HepG2 (cell line): ENCODE measurements around the gene MBTD1. TPM values are rescaled to one million over a fixed set of nuclear protein-coding genes. Genes with fewer than 3 reads are reported as not detected.

Source experiments
- ATAC-seq: fragments of 200-7000 bp; cut with Tn5 transposase; 3 replicates; pipeline ENCODE4 v1.9.1; 2020; ENCODE audit warnings: mild to moderate bottlenecking, moderate library complexity
- BruUV-seq: library from RNA; stranded (reverse); fragments of 400-500 nt; replicated peaks from 2 replicates; lab custom pipeline; 2021; lab: Mats Ljungman, UMichigan
- CTCF ChIA-PET: fragments of 300-600 bp; formaldehyde crosslinking; extraction: SDS; loops from one replicate; lab custom pipeline; 2021; ENCODE audit warnings: low total read pairs, inconsistent platforms, low intra/inter-chr PET ratio; lab: Yijun Ruan, JAX
- POLR2A ChIA-PET: fragments of 350-600 bp; sonication (Branson Sonifier 250); formaldehyde crosslinking; loops from one replicate; lab custom pipeline; 2020; ENCODE audit warnings: antibody characterized with exemption, inconsistent platforms; lab: Yijun Ruan, JAX
- DNase-seq: peaks from one replicate; pipeline ENCODE4 v3.0.0-alpha.2; 2015; ENCODE audit warnings: low spot score
- FAIRE-seq: peaks from 3 replicates; lab custom pipeline; 2011; peaks lifted over from hg19 to GRCh38; lab: Jason Lieb, UNC
- H2AFZ ChIP-seq: one replicate; pipeline ENCODE4 v1.6.1; 2011; ENCODE audit warnings: low read length, inconsistent platforms
- H3K27ac ChIP-seq: fragments of 300-600 bp; 3 replicates; pipeline ENCODE4 v1.8.0; 2011; ENCODE audit warnings: mixed run types, mild to moderate bottlenecking, mixed read lengths, low read length, inconsistent platforms; ENCODE audit not compliant: insufficient read depth; ENCODE audit errors: extremely low read length
- H3K27me3 ChIP-seq, 2 experiments: fragments of 200-600 bp in 1 of 2; 2 replicates in 1 of 2; 3 replicates in 1 of 2; pipeline versions ENCODE4 v1.6.0 to v1.8.0; 2011; ENCODE audit warnings: low read length in 2 of 2, mild to moderate bottlenecking in 2 of 2, moderate library complexity in 2 of 2, inconsistent platforms in 1 of 2; ENCODE audit not compliant: insufficient read depth in 2 of 2, control insufficient read depth in 1 of 2
- H3K36me3 ChIP-seq, 2 experiments: fragments of 200-600 bp in 1 of 2; replicated peaks in 1 of 2; 2 replicates in 1 of 2; 3 replicates in 1 of 2; pipeline versions ENCODE4 v1.5.1 to v1.8.0; 2011; ENCODE audit warnings: low read length in 2 of 2, inconsistent platforms in 1 of 2; ENCODE audit not compliant: insufficient read depth in 2 of 2, control insufficient read depth in 1 of 2
- H3K4me1 ChIP-seq: 2 replicates; pipeline ENCODE4 v1.5.1; 2012; ENCODE audit warnings: low read length, inconsistent platforms; ENCODE audit not compliant: insufficient read depth
- H3K4me2 ChIP-seq: 2 replicates; pipeline ENCODE4 v1.6.0; 2011; ENCODE audit warnings: low read depth, low read length, inconsistent platforms
- H3K4me3 ChIP-seq, 3 experiments: fragments of 200-600 bp in 1 of 3; sonication (generic), shearing (Covaris generic) in 1 of 3; replicated peaks in 1 of 3; 2 replicates each; pipeline ENCODE4 v1.5.1; 2011 to 2016; ENCODE audit warnings: low read length in 3 of 3, inconsistent platforms in 2 of 3, low read depth in 2 of 3, mild to moderate bottlenecking in 2 of 3, control low read depth in 1 of 3, mixed read lengths in 1 of 3; ENCODE audit not compliant: insufficient read depth in 1 of 3
- H3K79me2 ChIP-seq: one replicate; pipeline ENCODE4 v1.6.1; 2011; ENCODE audit warnings: low read length, inconsistent platforms; ENCODE audit not compliant: insufficient read depth
- H3K9ac ChIP-seq: 2 replicates; pipeline ENCODE4 v1.6.0; 2011; ENCODE audit warnings: mild to moderate bottlenecking, low read depth, low read length, inconsistent platforms; ENCODE audit not compliant: insufficient read depth
- H3K9me3 ChIP-seq: 2 replicates; pipeline ENCODE4 v1.5.1; 2012; ENCODE audit warnings: mild to moderate bottlenecking, low read length
- H4K20me1 ChIP-seq: 2 replicates; pipeline ENCODE4 v1.6.0; 2011; ENCODE audit warnings: inconsistent platforms, mild to moderate bottlenecking, low read length, moderate library complexity; ENCODE audit not compliant: insufficient read depth
- ASH2L ChIP-seq: fragments of 300-600, 200-600 bp; sonication (generic); IDR thresholded peaks from 2 replicates; pipeline ENCODE4 v1.7.0; 2017; ENCODE audit warnings: low read depth, mild to moderate bottlenecking, moderate library complexity, mixed read lengths, low read length; ENCODE audit not compliant: insufficient read length
- CBX2 ChIP-seq, 2 experiments: fragments of 200-600 bp in 1 of 2; sonication (generic); formaldehyde crosslinking in 1 of 2; IDR thresholded peaks; 2 replicates each; pipeline versions ENCODE4 v1.7.0 to v1.8.1; 2018 to 2022; ENCODE audit warnings: low read depth in 2 of 2, low read length in 1 of 2, mild to moderate bottlenecking in 1 of 2, missing genetic modification reagents in 1 of 2
- KAT7 ChIP-seq: IDR thresholded peaks from 2 replicates; pipeline ENCODE4 v1.6.1; 2018; ENCODE audit warnings: borderline replicate concordance, missing compliant biosample characterization
- NR2F1 ChIP-seq, 2 experiments: fragments of 450-650 bp in 1 of 2; formaldehyde crosslinking in 1 of 2; IDR thresholded peaks; 2 replicates each; pipeline versions ENCODE4 v1.5.0 to v1.6.1; 2016 to 2020; ENCODE audit warnings: mild to moderate bottlenecking in 1 of 2, missing compliant biosample characterization in 1 of 2, missing genetic modification reagents in 1 of 2, moderate library complexity in 1 of 2
- NR2F6 ChIP-seq, 2 experiments: IDR thresholded peaks; 2 replicates each; pipeline ENCODE4 v1.6.1; 2016; ENCODE audit warnings: antibody characterized with exemption in 1 of 2, mild to moderate bottlenecking in 1 of 2
- RELA ChIP-seq: sonication (generic); formaldehyde crosslinking; IDR thresholded peaks from 2 replicates; pipeline ENCODE4 v1.4.0; 2020; ENCODE audit warnings: missing genetic modification reagents
- ZBTB26 ChIP-seq: IDR thresholded peaks from 2 replicates; pipeline ENCODE4 v1.6.1; 2016; ENCODE audit warnings: missing compliant biosample characterization, missing genetic modification reagents, borderline replicate concordance
- ZNF709 ChIP-seq: sonication (generic); formaldehyde crosslinking; IDR thresholded peaks from 2 replicates; pipeline ENCODE4 v1.5.0; 2020; ENCODE audit warnings: mild to moderate bottlenecking, missing genetic modification reagents
- in situ Hi-C: cut with HindIII; loops from 2 replicates; pipeline ENCODE4 v1.10.0; 2017; ENCODE audit warnings: low pct_unique_long_range_greater_than_20kb; ENCODE audit not compliant: extremely low pct_ligation_motif_present
- intact Hi-C: fragments of 100-400 bp; cut with micrococcal nuclease; formaldehyde crosslinking; loops from one replicate; pipeline ENCODE4 v1.10.0; 2022; ENCODE audit not compliant: unreplicated experiment
- polyA plus RNA-seq, 8 experiments: library from polyadenylated mRNA; depleted of rRNA in 3 of 8; stranded (reverse) in 7 of 8; unstranded in 1 of 8; fragments of >200 nt; fragmentation: Illumina TruSeq in 4 of 8; extraction: Trizol in 4 of 8; gene quantifications; 2 replicates each; pipeline versions ENCODE4 v1.2.1 to v1.2.3, GENCODE V29; 2011 to 2016; ENCODE audit warnings: low read depth in 4 of 8, missing spikeins in 1 of 8, mixed read lengths in 1 of 8; ENCODE audit not compliant: insufficient read depth in 1 of 8
- total RNA-seq, 5 experiments: library from RNA; depleted of rRNA; stranded (reverse); fragments of >200 nt; fragmentation: Illumina TruSeq; extraction: Trizol; gene quantifications; 2 replicates each; pipeline ENCODE4 v1.2.3, GENCODE V29; 2016; ENCODE audit warnings: low read depth in 1 of 5
- TF ChIP-seq, protein P1 (sequence below): sonication (generic); formaldehyde crosslinking; conservative IDR thresholded peaks from 2 replicates; pipeline ENCODE4 v1.8.0; 2022; ENCODE audit warnings: missing genetic modification reagents
- TF ChIP-seq, protein P2 (sequence below): sonication (generic); formaldehyde crosslinking; IDR thresholded peaks from 2 replicates; pipeline ENCODE4 v1.8.0; 2023; ENCODE audit warnings: mild to moderate bottlenecking, missing genetic modification reagents
- TF ChIP-seq, protein P3 (sequence below): sonication (generic); formaldehyde crosslinking; IDR thresholded peaks from 2 replicates; pipeline ENCODE4 v1.4.0; 2020; ENCODE audit warnings: missing genetic modification reagents
- TF ChIP-seq, protein P4 (sequence below): sonication (generic); formaldehyde crosslinking; IDR thresholded peaks from 2 replicates; pipeline ENCODE4 v1.5.0; 2020; ENCODE audit warnings: mild to moderate bottlenecking, missing genetic modification reagents, borderline replicate concordance
- TF ChIP-seq, protein P5 (sequence below): sonication (generic); formaldehyde crosslinking; IDR thresholded peaks from 2 replicates; pipeline ENCODE4 v1.5.0; 2020; ENCODE audit warnings: missing genetic modification reagents

The MBTD1 gene
- total and polyA plus RNA-seq, 2 of the 13 experiments (the other 11 are each of a cell fraction or from before 2014, with no cell fraction given): 20.9 TPM

DNA sequence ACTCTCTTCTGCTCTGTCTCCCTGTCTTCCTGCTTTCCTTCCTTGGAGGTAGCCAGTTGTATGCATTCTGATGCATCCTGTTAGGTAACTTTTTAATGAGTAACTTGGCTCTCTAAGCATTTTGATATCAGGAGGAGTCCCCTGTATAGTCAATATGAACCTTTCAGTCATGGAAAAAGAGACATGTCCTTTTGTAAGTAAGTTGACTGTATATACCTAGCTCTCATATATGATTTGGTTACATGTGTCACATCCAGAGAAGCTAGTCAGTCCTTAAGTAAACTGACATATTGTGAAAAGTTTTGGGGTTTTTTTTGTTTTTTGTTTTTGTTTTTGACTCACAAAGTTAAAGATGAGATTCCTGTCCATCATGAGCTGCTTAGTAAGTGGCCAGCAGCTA lies 19.3 kb upstream of the MBTD1 start:
- Histone ChIP-seq H3K27me3 (no peaks in the 10 kb centered on the region), H3K9me3 (no peaks in the 10 kb centered on the region), H3K79me2 (no peaks in the 10 kb centered on the region), H3K9ac (no peak overlapping the region), H3K4me2 (no peak overlapping the region), H2AFZ (no peak overlapping the region), H3K4me1 (no peaks in the 10 kb centered on the region), H3K27ac (no peak overlapping the region), H3K4me3 (no peak overlapping the region), H4K20me1 (no peaks in the 10 kb centered on the region; the same call in 1 of the 2 replicates), H3K36me3 (peaks cover 22 to 84% of the 10 kb centered on the region in 2 experiments)
- ChIA-PET POLR2A (no interaction called here), CTCF (no interaction called here)
- BruUV-seq: no TSS peak
- no peak for ATAC-seq
- in situ Hi-C loops (no loop called here), intact Hi-C loops (no loop called here)
- DNase-seq: no peak
- no peak for FAIRE-seq
- TF ChIP-seq ASH2L: no peak
- TF ChIP-seq, protein P1, sequence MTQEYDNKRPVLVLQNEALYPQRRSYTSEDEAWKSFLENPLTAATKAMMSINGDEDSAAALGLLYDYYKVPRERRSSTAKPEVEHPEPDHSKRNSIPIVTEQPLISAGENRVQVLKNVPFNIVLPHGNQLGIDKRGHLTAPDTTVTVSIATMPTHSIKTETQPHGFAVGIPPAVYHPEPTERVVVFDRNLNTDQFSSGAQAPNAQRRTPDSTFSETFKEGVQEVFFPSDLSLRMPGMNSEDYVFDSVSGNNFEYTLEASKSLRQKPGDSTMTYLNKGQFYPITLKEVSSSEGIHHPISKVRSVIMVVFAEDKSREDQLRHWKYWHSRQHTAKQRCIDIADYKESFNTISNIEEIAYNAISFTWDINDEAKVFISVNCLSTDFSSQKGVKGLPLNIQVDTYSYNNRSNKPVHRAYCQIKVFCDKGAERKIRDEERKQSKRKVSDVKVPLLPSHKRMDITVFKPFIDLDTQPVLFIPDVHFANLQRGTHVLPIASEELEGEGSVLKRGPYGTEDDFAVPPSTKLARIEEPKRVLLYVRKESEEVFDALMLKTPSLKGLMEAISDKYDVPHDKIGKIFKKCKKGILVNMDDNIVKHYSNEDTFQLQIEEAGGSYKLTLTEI (CRISPR knock-in tag): no peak
- TF ChIP-seq, protein P2, sequence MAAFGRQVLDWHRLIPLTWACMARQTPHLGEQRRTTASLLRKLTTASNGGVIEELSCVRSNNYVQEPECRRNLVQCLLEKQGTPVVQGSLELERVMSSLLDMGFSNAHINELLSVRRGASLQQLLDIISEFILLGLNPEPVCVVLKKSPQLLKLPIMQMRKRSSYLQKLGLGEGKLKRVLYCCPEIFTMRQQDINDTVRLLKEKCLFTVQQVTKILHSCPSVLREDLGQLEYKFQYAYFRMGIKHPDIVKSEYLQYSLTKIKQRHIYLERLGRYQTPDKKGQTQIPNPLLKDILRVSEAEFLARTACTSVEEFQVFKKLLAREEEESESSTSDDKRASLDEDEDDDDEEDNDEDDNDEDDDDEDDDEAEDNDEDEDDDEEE (CRISPR knock-in tag): no peak
- TF ChIP-seq, protein P3, sequence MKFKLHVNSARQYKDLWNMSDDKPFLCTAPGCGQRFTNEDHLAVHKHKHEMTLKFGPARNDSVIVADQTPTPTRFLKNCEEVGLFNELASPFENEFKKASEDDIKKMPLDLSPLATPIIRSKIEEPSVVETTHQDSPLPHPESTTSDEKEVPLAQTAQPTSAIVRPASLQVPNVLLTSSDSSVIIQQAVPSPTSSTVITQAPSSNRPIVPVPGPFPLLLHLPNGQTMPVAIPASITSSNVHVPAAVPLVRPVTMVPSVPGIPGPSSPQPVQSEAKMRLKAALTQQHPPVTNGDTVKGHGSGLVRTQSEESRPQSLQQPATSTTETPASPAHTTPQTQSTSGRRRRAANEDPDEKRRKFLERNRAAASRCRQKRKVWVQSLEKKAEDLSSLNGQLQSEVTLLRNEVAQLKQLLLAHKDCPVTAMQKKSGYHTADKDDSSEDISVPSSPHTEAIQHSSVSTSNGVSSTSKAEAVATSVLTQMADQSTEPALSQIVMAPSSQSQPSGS (CRISPR knock-in tag): no peak
- TF ChIP-seq KAT7: no peak
- TF ChIP-seq, protein P4, sequence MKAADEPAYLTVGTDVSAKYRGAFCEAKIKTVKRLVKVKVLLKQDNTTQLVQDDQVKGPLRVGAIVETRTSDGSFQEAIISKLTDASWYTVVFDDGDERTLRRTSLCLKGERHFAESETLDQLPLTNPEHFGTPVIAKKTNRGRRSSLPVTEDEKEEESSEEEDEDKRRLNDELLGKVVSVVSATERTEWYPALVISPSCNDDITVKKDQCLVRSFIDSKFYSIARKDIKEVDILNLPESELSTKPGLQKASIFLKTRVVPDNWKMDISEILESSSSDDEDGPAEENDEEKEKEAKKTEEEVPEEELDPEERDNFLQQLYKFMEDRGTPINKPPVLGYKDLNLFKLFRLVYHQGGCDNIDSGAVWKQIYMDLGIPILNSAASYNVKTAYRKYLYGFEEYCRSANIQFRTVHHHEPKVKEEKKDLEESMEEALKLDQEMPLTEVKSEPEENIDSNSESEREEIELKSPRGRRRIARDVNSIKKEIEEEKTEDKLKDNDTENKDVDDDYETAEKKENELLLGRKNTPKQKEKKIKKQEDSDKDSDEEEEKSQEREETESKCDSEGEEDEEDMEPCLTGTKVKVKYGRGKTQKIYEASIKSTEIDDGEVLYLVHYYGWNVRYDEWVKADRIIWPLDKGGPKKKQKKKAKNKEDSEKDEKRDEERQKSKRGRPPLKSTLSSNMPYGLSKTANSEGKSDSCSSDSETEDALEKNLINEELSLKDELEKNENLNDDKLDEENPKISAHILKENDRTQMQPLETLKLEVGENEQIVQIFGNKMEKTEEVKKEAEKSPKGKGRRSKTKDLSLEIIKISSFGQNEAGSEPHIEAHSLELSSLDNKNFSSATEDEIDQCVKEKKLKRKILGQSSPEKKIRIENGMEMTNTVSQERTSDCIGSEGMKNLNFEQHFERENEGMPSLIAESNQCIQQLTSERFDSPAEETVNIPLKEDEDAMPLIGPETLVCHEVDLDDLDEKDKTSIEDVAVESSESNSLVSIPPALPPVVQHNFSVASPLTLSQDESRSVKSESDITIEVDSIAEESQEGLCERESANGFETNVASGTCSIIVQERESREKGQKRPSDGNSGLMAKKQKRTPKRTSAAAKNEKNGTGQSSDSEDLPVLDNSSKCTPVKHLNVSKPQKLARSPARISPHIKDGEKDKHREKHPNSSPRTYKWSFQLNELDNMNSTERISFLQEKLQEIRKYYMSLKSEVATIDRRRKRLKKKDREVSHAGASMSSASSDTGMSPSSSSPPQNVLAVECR (CRISPR knock-in tag): no peak
- TF ChIP-seq, protein P5, sequence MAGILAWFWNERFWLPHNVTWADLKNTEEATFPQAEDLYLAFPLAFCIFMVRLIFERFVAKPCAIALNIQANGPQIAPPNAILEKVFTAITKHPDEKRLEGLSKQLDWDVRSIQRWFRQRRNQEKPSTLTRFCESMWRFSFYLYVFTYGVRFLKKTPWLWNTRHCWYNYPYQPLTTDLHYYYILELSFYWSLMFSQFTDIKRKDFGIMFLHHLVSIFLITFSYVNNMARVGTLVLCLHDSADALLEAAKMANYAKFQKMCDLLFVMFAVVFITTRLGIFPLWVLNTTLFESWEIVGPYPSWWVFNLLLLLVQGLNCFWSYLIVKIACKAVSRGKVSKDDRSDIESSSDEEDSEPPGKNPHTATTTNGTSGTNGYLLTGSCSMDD (CRISPR knock-in tag): no peak
- no peak for TF ChIP-seq NR2F6 (IDR thresholded peaks at IDR 0.05)
- no peak for TF ChIP-seq NR2F6 (CRISPR knock-in tag; IDR thresholded peaks at IDR 0.05)
- no peak for TF ChIP-seq ZNF709 (CRISPR knock-in tag)
- TF ChIP-seq RELA (CRISPR knock-in tag): no peak
- TF ChIP-seq CBX2 (IDR thresholded peaks at IDR 0.05; ENCODE audit: low read depth, low read length): no peak
- no peak for TF ChIP-seq CBX2 (CRISPR knock-in tag; IDR thresholded peaks at IDR 0.05; ENCODE audit: low read depth)
- no peak for TF ChIP-seq NR2F1 (CRISPR knock-in tag; IDR thresholded peaks at IDR 0.05)
- TF ChIP-seq ZBTB26: no peak
